IMR-90 (cell line): ENCODE measurements around the gene CRYGA. TPM values are rescaled to one million over a fixed set of nuclear protein-coding genes. Genes with fewer than 3 reads are reported as not detected.

Source experiments
- ATAC-seq: fragments of 200-7000 bp; cut with Tn5 transposase; 2 replicates; pipeline ENCODE4 v1.9.1; 2020; ENCODE audit warnings: low read depth, mild to moderate bottlenecking, moderate library complexity
- BruUV-seq: library from RNA; stranded (reverse); fragments of 400-500 nt; replicated peaks from 2 replicates; lab custom pipeline; 2021; lab: Mats Ljungman, UMichigan
- CTCF ChIA-PET: fragments of 300-600 bp; formaldehyde crosslinking; extraction: SDS; loops from one replicate; lab custom pipeline; 2021; ENCODE audit warnings: antibody characterized with exemption; lab: Yijun Ruan, JAX
- POLR2A ChIA-PET: fragments of 300-600 bp; sonication (Branson Sonifier 250); formaldehyde crosslinking; loops from one replicate; lab custom pipeline; 2022; ENCODE audit warnings: antibody characterized with exemption; ENCODE audit not compliant: unreplicated experiment; lab: Charles Lee
- DNase-seq: peaks from one replicate; pipeline ENCODE4 v3.0.0; 2013
- H2AFZ ChIP-seq: replicated peaks from 2 replicates; pipeline ENCODE3; 2013; ENCODE audit warnings: low read length, mild to moderate bottlenecking; ENCODE audit not compliant: poor library complexity
- H2AK5ac ChIP-seq: 2 replicates; pipeline ENCODE4 v1.6.1; 2013; ENCODE audit warnings: low read depth, low read length, inconsistent platforms
- H2AK9ac ChIP-seq: replicated peaks from 2 replicates; pipeline ENCODE3; 2013; ENCODE audit warnings: mild to moderate bottlenecking, low read depth, low read length, moderate library complexity; ENCODE audit not compliant: poor library complexity
- H2BK120ac ChIP-seq: 2 replicates; pipeline ENCODE4 v1.6.1; 2013; ENCODE audit warnings: low read depth, low read length, inconsistent platforms
- H2BK15ac ChIP-seq: 3 replicates; pipeline ENCODE4 v1.6.1; 2013; ENCODE audit warnings: low read depth, low read length, inconsistent platforms
- H2BK20ac ChIP-seq: 2 replicates; pipeline ENCODE4 v1.6.1; 2013; ENCODE audit warnings: low read depth, mild to moderate bottlenecking, inconsistent platforms, low read length, moderate library complexity
- H2BK5ac ChIP-seq: 2 replicates; pipeline ENCODE4 v1.6.1; 2013; ENCODE audit warnings: mild to moderate bottlenecking, low read depth, low read length, inconsistent platforms; ENCODE audit not compliant: poor library complexity, severe bottlenecking
- H3K14ac ChIP-seq: replicated peaks from 2 replicates; pipeline ENCODE4 v1.6.1; 2013; ENCODE audit warnings: low read depth, low read length, inconsistent platforms
- H3K18ac ChIP-seq: 2 replicates; pipeline ENCODE4 v1.6.1; 2013; ENCODE audit warnings: low read depth, low read length, control low read depth
- H3K23ac ChIP-seq: 2 replicates; pipeline ENCODE4 v1.6.1; 2013; ENCODE audit warnings: low read depth, low read length, inconsistent platforms
- H3K27ac ChIP-seq: 2 replicates; pipeline ENCODE4 v1.5.1; 2013; ENCODE audit warnings: mild to moderate bottlenecking, control low read depth, low read length; ENCODE audit not compliant: insufficient read depth
- H3K27me3 ChIP-seq: 2 replicates; pipeline ENCODE4 v1.6.1; 2013; ENCODE audit warnings: low read length; ENCODE audit not compliant: control insufficient read depth, insufficient read depth
- H3K36me3 ChIP-seq: 2 replicates; pipeline ENCODE4 v1.6.1; 2013; ENCODE audit warnings: low read length, mixed read lengths; ENCODE audit not compliant: control insufficient read depth, insufficient read depth
- H3K4ac ChIP-seq: 2 replicates; pipeline ENCODE4 v1.6.1; 2013; ENCODE audit warnings: low read depth, low read length, inconsistent platforms
- H3K4me1 ChIP-seq: 2 replicates; pipeline ENCODE4 v1.6.1; 2013; ENCODE audit warnings: low read length, mixed read lengths; ENCODE audit not compliant: control insufficient read depth, insufficient read depth
- H3K4me2 ChIP-seq: 2 replicates; pipeline ENCODE4 v1.6.1; 2013; ENCODE audit warnings: low read depth, mild to moderate bottlenecking, control low read depth, low read length, moderate library complexity
- H3K4me3 ChIP-seq: 2 replicates; pipeline ENCODE4 v1.5.1; 2013; ENCODE audit warnings: low read depth, mild to moderate bottlenecking, control low read depth, low read length, moderate library complexity; ENCODE audit not compliant: insufficient read depth
- H3K56ac ChIP-seq: 2 replicates; pipeline ENCODE4 v1.6.1; 2013; ENCODE audit warnings: low read length, inconsistent platforms; ENCODE audit not compliant: insufficient read depth; ENCODE audit errors: extremely low read depth
- H3K79me1 ChIP-seq, 2 experiments: 2 replicates each; pipeline ENCODE4 v1.6.1; 2013; ENCODE audit warnings: low read length in 2 of 2, inconsistent platforms in 1 of 2, low read depth in 1 of 2
- H3K9ac ChIP-seq: 2 replicates; pipeline ENCODE4 v1.6.1; 2013; ENCODE audit warnings: low read depth, low read length, control low read depth
- H3K9me1 ChIP-seq: 2 replicates; pipeline ENCODE4 v1.6.1; 2013; ENCODE audit warnings: low read length, inconsistent platforms; ENCODE audit not compliant: insufficient read depth
- H3K9me3 ChIP-seq: 2 replicates; pipeline ENCODE4 v1.6.1; 2013; ENCODE audit warnings: low read length; ENCODE audit not compliant: control insufficient read depth, insufficient read depth
- H4K20me1 ChIP-seq: 2 replicates; pipeline ENCODE4 v1.6.1; 2013; ENCODE audit warnings: low read length, inconsistent platforms; ENCODE audit not compliant: insufficient read depth
- H4K5ac ChIP-seq: 2 replicates; pipeline ENCODE4 v1.6.1; 2013; ENCODE audit warnings: mild to moderate bottlenecking, low read depth, low read length, control low read depth
- H4K8ac ChIP-seq, 2 experiments: 2 replicates each; pipeline ENCODE4 v1.6.1; 2013; ENCODE audit warnings: low read depth in 2 of 2, low read length in 2 of 2, control low read depth in 1 of 2, inconsistent platforms in 1 of 2
- H4K91ac ChIP-seq: 2 replicates; pipeline ENCODE4 v1.6.1; 2013; ENCODE audit warnings: low read depth, low read length, inconsistent platforms; ENCODE audit not compliant: insufficient read depth
- BHLHE40 ChIP-seq: fragments of 150-350 bp; IDR thresholded peaks from 2 replicates; pipeline ENCODE4 v1.6.1; 2016; ENCODE audit warnings: mild to moderate bottlenecking, low read depth, low read length
- CEBPB ChIP-seq: IDR thresholded peaks from 2 replicates; pipeline ENCODE4 v1.6.1; 2012; ENCODE audit warnings: low read depth, low read length, improper control_type of control experiment
- CHD1 ChIP-seq: IDR thresholded peaks from 2 replicates; pipeline ENCODE4 v1.6.1; 2012; ENCODE audit warnings: low read depth, low read length, improper control_type of control experiment
- CTCF ChIP-seq: conservative IDR thresholded peaks from 2 replicates; pipeline ENCODE4 v1.5.1; 2012; ENCODE audit warnings: mild to moderate bottlenecking, low read depth, low read length, improper control_type of control experiment
- ELK1 ChIP-seq: fragments of 150-350 bp; IDR thresholded peaks from 2 replicates; pipeline ENCODE4 v1.6.1; 2016; ENCODE audit warnings: low read depth, mild to moderate bottlenecking, low read length, moderate library complexity, borderline replicate concordance
- MAFK ChIP-seq: IDR thresholded peaks from 2 replicates; pipeline ENCODE4 v1.6.1; 2012; ENCODE audit warnings: low read depth, low read length, improper control_type of control experiment
- MAZ ChIP-seq: IDR thresholded peaks from 2 replicates; pipeline ENCODE4 v1.6.1; 2012; ENCODE audit warnings: low read depth, mild to moderate bottlenecking, low read length, improper control_type of control experiment, moderate library complexity, borderline replicate concordance
- MXI1 ChIP-seq: IDR thresholded peaks from 2 replicates; pipeline ENCODE4 v1.6.1; 2012; ENCODE audit warnings: low read depth, mild to moderate bottlenecking, low read length, moderate library complexity, borderline replicate concordance
- RAD21 ChIP-seq: IDR thresholded peaks from 2 replicates; pipeline ENCODE4 v1.6.1; 2012; ENCODE audit warnings: low read length, improper control_type of control experiment
- SMC3 ChIP-seq: fragments of 150-350 bp; IDR thresholded peaks from 2 replicates; pipeline ENCODE4 v1.6.1; 2016; ENCODE audit warnings: low read depth, mild to moderate bottlenecking, antibody characterized with exemption, low read length, moderate library complexity
- USF2 ChIP-seq: fragments of 150-350 bp; IDR thresholded peaks from 2 replicates; pipeline ENCODE4 v1.6.1; 2017; ENCODE audit warnings: mild to moderate bottlenecking, antibody characterized with exemption, low read length, low read depth
- WGBS, 2 experiments: methylation state at CpG; one replicate each; pipeline versions ENCODE4 v1.1.5 to v1.1.7; 2013; ENCODE audit warnings: missing lambda C conversion rate in 2 of 2; ENCODE audit not compliant: insufficient read length in 1 of 2; ENCODE audit errors: extremely low coverage in 2 of 2; 5-methylcytosine and 5-hydroxymethylcytosine counted together
- dilution Hi-C: fragments of 300-500 bp; cut with HindIII; formaldehyde crosslinking; loops from one replicate; pipeline ENCODE4 v1.14.3; 2018; ENCODE audit warnings: low sequenced_read_pairs; ENCODE audit not compliant: unreplicated experiment
- in situ Hi-C: fragments of 300-500 bp; cut with MboI; formaldehyde crosslinking; loops from 3 replicates; pipeline ENCODE4 v1.14.3; 2019; ENCODE audit warnings: low sequenced_read_pairs, inconsistent platforms, mixed read lengths
- intact Hi-C: fragments of 100-400 bp; cut with micrococcal nuclease; formaldehyde crosslinking; loops from 2 replicates; pipeline ENCODE4 v1.10.0; 2022
- polyA plus RNA-seq, 3 experiments: library from polyadenylated mRNA; depleted of rRNA; stranded (reverse); fragments of >200 nt; gene quantifications; 2 replicates each; pipeline ENCODE4 v1.2.3, GENCODE V29; 2012; ENCODE audit warnings: low replicate concordance in 1 of 3
- total RNA-seq: library from RNA; depleted of rRNA; stranded (reverse); fragments of >200 nt; gene quantifications from 2 replicates; pipeline ENCODE4 v1.2.3, GENCODE V29; 2012

CRYGA gene
- total and polyA plus RNA-seq, 2 of the 4 experiments (the other 2 are of a cell fraction), result not detected

- dilution Hi-C loops (no loop called here), intact Hi-C loops (no loop called here), in situ Hi-C loops (no loop called here)
- Histone ChIP-seq H2BK5ac (no peak overlapping the region), H3K4me1 (no peaks in the 10 kb centered on the region), H3K14ac (no peak overlapping the region), H4K5ac (no peak overlapping the region), H3K9ac (no peak overlapping the region), H3K27ac (no peak overlapping the region), H3K23ac (no peak overlapping the region), H2BK20ac (no peak overlapping the region), H4K20me1 (no peaks in the 10 kb centered on the region), H3K4me2 (no peak overlapping the region), H2AK5ac (no peak overlapping the region), H4K8ac (no peak overlapping the region), H2AK9ac (no peak overlapping the region), H2BK120ac (no peak overlapping the region), H2BK15ac (no peak overlapping the region), H3K9me3 (no peaks in the 10 kb centered on the region), H3K79me1 (no peaks in the 10 kb centered on the region), H3K4me3 (no peak overlapping the region), H3K36me3 (no peaks in the 10 kb centered on the region), H3K9me1 (no peaks in the 10 kb centered on the region), H4K91ac (no peak overlapping the region), H3K4ac (no peak overlapping the region), H3K56ac (no peak overlapping the region), H3K27me3 (peaks cover 18% of the 10 kb centered on the region), H3K18ac (no peak overlapping the region), H2AFZ (no peak overlapping the region)
- ChIA-PET POLR2A (no interaction called here), CTCF (no interaction called here)
- DNase-seq, result no peak
- ATAC-seq, result no peak
- 15% methylated on average over 4 of the region's 7 CpGs; no CpG with 5 or more reads in 1 of the 2 experiments for WGBS, 2 experiments
- TF ChIP-seq MAFK (no peak), MXI1 (no peak), RAD21 (no peak), CTCF (no peak), CEBPB (no peak), CHD1 (no peak), SMC3 (no peak), USF2 (no peak), MAZ (no peak), BHLHE40 (no peak), ELK1 (no peak)
- BruUV-seq, result no TSS peak
These were observed 20.1 kb upstream of the CRYGA start for GRCh38 chr2:208183526-208183925.
